Left forelimb (tissue), 1 donor: ENCODE results near the gene CPN2.

ENCODE experiments used
- DNase-seq: peaks from one replicate; pipeline ENCODE4 v3.0.0-alpha.2; 2018; ENCODE audit warnings: low spot score

The CPN2 gene

DNA sequence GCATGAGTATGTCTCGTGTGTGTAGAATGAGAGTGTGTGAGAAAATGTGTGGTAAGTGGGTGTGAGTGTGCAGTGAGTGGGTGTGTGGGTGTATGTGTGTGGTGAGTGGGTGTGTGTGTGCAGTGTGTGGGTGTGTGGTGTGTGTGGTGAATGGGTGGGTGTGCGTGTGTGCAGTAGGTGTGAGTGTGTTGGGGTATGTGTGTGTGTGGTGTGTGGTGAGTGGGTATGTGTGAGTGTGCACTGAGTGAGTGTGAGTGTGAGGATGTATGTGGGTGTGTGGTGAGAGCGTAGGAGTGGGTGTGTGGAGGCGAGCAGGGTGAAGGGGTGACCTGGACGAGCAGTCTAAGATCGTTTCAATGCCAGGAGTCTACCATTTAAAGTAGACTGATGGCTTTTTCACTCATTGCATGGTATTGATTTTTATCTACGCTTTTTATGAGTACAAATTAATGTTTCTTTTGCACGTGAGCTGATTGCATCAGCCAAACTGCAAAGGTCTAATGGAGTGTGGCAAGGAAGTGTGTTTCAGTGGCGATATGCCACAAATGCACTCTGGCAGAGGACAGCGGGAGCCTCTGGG is 1.6 kb upstream of the CPN2 start:
- DNase-seq = no peak

DNA sequence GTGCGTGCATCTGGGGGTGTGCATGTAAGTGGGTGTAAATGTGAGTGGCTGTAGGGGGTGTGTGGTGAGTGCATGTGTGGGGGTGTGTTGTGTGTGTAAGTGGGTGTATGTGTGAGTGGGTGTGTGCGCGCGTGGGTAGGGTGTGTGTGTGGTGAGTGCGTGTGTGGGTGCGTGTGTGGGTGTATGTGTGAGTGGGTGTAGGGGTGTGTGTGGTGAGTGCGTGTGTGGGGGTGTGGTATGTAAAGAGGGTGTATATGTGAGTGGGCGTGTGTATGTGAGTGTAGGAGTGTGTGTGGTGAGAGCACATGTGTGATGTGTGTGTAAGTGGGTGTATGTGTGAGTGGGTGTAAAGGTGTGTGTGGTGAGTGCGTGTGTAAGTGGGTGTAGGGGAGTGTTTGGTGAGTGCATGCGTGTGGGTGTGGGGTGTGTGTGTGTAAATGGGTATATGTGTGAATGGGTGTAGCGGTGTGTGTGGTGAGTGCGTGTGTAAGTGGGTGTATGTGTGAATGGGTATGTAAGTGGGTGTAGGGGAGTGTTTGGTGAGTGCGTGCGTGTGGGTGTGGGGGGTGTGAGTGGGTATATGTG is 916 bp upstream of the CPN2 start:
- DNase-seq = no peak

DNA sequence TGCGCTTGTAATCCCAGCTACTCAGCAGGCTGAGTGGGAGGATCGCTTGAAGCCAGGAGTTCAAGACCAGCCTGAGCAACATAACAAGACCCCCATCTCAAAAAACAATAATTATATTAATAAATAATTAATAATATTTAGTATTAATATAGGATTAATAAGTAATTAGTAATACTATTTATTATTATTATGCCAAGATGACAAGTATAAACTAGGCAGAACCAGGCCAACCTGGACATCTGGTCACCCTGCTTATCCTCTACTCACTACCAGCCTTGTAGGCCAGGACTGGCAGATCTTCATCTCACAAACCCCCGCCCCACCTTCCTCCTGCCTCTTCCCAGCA is 429 bp downstream of the CPN2 start:
- no peak for DNase-seq

DNA sequence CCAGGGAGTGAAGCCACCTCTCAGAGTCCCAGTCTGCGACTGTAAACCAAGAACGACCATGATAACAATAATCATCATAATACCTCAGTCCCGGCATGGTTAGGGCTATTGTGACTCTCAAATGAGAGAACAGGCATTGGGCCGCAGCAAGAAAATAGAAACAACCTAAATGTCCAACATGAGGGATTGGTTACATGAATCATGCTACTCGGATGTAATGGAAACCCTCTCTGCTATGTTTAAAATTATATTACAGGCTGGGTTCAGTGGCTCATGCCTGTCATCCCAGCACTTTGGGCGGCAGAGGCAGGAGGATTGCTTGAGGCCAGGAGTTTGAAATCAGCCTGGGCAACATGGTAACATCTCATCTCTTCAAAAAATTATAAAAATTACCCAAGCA is 2.8 kb downstream of the CPN2 start:
- DNase-seq = no peak

DNA sequence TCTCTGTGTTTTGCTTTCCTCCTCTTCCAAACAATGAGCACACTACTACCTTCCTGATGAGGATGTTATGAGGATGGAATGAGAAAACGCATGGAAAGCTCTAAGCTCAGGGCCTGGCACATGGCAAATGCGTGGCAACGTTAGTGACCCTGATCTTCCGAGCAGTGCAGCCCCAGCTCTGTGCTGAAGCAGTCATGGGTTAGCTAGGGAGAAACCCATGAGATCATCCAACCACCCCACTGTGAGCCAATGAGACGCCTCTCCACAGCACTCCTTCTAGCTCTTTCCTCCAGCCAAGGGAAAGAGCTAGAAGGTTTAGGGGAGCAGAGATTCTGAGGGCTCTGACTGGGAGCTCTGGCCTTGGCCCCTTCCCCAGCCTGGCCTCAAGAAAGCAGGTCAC is 4.5 kb downstream of the CPN2 start:
- DNase-seq = no peak

DNA sequence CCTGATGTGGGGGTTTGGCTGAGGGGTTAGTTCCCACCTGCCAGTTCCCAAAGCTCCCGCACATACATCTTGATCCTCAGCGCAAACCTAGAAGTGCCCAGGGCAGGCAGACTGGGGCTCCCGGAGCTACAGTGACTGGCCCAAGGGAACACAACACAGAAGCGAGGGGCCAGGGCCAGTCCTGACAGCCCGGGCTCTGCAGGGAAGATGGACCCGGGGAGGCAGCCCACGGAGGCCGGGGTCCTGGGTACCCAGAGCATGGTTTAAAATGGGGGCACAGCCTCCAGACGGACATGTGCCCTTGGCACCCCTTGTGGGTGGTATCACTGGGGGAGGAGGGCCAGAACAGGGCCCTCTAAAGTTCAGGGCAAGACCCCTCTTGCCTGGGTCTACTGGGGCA is 5.1 kb downstream of the CPN2 start:
- DNase-seq = no peak

DNA sequence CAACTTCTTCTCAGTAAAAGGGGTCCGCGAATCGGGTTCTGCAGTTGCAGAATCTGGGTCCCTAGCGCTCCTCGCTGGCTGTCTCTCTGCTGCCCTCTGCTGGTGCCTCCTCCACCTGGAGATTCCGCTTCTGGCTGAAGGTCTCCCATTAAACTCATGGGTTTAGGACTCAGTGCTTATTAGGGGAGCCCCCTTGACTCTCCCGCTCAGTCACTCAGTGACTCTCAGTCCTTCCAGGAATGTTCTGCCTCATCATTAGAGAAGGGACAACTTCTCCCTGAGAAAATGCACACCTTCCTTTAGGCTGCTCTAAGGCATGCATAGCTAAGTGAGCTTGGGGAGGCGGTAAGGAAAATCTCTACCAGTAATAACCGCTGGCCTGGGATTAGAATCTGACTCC is 7.1 kb downstream of the CPN2 start:
- no peak for DNase-seq

DNA sequence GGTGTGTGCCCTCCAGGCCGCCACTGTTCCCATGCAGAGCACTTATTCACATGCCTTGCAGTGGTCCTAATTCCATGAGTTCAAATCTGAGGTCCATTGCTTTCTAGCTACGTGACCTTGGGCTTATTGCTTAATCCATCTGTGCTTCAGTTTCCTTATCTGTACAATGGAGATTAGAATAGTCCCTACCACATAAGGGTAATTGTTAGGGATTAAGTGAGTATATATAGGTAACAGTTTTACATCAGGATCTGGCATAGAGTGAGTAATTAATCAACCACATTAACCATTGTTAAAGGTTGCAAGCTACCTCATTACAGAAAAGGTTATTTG is 7.6 kb downstream of the CPN2 start:
- DNase-seq = no peak

DNA sequence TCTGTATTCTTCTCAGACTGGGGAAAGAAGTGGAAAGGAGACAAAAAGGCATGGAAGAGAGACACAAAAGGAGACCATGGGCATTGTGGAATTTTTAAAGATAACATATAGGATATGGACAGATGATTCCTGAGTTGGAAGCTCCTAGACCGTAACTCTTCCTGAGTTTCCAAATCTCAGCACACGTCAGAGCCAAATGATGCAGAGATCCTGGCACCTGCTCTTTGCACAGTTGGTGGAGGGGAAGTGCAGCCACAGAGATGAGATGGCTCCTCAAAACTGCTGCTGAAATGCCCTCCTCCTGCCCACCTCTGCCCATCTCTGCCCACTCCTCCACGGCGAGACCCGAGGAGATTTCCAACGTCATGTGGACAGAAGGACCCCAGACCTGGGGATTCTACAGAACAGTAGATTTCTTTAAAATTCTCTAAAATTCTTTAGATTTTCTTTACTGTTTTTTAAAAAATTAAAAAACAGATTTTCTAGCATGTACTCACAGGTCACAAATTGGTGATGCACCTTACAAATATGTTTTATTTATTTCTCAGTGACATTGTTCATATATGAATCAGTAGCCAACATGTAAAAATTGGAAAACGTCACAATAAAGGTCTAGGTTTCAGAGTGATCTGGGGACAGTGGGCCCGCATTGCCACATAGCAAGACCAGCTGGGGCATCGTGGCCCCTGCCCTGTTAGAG is 8.1 kb downstream of the CPN2 start:
- DNase-seq = no peak

DNA sequence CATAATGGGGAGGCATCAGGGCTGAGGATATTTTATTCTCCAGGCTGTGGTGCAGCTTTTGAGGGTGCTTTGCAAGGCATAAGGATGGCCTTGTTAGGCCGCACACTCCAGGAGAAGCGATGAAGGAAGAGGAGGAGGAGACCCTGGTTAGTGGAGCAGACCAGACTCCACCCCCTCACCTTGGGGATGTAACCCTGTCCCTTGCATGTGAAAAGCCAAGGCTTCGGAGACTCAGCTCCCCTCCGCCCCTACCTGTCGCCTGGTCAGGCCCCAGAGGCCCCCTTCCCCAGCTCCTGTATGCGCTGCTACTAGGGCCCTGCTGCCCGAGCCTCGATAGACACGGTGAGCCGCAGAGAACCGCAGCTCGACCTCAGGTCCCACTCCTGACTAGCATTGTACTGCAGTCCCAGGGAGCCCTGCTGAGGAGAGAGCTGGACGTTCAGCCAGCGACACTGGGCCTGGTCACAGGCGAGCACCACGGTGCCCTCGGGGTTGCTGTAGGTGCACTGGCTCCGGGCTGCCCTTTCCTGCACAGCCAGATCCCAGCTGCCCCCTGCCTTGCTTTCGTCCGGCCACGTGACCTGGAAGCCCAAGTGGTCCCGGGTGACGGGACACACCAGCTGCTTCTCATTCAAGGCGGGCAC is 10.2 kb downstream of the CPN2 start:
- no peak for DNase-seq

DNA sequence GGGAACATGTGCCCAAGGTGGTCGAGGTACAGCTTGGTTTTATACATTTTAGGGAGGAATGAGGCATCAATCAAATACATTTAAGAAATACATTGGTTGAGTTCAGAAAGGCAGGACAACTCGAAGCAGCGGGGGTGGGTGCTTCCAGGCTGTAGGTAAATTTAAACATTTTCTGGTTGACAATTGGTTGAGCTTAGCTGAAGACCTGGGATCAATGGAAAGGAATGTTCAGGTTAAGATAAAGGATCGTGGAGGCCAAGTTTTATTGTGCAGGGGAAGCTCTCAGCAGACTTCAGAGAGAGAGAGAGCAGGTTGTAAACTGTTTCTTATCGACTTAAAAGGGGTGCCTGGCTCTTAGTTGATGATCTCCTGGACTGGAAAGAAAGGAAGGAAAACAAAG is 11.3 kb downstream of the CPN2 start:
- DNase-seq = no peak

DNA sequence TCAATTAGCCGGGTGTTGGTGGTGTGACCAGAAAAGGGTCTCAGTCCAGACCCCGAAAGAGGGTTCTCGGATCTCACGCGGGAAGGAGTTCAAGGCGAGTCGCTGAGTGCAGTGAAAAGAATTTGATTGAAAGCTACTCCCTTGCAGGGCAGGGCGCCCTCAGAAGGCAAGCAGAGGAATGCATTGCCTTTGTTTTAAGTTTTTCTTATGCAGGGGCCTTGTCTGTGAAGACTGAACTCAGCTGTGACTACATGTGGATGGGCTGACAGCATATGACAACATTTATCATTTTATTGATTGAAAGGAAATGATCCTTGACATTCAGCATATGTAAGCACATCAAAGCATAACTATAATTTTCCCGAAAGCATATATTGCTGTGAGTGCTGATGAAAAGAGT is 11.8 kb downstream of the CPN2 start:
- DNase-seq = no peak

DNA sequence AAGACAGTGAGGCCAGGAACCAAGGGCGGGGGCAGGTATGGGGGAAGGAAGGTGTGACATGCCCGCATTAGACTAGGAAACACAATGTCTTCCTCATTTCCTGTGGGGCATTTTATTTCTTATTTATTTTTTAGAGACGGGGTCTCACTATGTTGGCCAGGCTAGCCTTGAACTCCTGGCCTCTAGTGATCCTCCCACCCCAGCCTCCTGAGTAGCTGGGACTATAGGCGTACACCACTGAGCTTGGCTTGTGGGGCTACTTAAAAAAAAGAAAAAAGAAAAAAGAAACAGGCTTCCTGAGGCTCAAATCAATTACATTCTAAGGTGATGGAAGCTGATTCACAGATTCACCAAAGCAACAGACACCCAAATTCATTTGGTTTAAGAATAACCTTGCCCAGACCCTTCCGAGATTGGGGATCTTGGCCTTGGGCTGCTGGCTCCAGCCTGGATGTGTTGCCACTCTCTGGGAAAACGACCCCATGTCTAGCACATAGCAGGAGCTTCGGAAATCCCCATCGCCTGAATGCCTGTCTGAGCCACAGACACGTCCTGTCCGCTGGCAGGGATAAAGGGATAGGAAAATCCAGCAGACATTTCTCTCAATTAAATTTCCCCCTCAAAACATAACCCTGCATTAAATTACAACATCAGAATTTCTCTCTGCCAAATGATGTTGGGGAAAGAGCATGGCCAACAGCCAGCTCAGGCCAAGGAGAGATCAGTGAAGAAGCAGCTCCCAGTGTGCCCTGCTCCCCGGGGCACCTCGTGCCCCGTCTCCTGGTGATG is 13.0 kb downstream of the CPN2 start:
- no peak for DNase-seq

DNA sequence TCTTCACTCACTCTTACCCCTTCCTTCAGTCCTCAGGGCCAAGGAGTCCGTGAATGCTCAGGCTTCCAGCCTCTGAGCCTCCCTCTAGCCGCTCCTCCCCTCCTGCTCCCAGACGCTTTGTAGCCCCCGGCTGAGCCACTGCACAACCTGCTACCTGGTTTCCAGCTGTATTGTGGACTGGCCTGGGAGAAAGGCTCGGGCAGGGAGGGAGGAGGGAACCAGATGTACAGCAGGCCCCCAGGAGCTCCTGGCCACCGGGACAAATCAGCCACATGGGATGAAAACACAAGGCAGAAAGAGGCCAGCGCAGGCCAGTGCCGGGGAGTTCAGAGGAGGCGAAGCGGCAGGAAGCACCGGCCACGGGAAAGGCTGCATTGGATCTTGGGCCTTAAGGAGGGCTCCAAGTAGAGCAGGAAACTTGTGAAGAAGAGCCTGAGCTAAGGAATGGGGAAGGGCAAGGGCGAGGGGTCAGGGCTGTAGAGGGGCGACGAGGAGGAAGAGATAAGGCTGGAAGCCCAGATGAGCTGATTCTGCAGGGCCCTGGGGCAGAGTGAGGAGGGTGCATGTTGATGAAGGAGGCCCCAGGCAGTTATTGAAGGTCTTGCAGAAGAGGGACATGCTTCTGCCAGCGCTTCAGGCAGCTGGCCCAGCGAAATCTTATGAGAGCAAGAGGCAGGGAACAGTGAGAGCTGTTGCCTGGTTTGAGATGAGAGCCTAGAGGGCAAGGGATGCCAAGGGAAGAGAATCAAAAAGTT is 14.3 kb downstream of the CPN2 start:
- DNase-seq = no peak

DNA sequence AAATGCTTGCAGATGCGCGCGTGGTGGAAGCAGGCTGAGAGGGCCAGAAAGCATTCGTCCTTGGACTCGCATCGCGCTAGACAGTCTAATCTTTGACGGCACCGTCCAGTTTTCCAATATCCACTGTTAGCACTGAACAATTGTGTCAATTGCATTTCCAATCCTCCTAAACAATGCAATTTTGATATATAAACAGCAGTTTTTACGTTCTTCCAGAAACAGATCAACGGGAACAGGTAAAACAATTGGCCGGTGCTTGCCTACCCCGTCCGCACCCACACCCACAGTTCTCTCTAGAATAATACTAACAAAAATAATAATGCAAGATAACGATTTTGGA is 17.2 kb downstream of the CPN2 start:
- DNase-seq = no peak

DNA sequence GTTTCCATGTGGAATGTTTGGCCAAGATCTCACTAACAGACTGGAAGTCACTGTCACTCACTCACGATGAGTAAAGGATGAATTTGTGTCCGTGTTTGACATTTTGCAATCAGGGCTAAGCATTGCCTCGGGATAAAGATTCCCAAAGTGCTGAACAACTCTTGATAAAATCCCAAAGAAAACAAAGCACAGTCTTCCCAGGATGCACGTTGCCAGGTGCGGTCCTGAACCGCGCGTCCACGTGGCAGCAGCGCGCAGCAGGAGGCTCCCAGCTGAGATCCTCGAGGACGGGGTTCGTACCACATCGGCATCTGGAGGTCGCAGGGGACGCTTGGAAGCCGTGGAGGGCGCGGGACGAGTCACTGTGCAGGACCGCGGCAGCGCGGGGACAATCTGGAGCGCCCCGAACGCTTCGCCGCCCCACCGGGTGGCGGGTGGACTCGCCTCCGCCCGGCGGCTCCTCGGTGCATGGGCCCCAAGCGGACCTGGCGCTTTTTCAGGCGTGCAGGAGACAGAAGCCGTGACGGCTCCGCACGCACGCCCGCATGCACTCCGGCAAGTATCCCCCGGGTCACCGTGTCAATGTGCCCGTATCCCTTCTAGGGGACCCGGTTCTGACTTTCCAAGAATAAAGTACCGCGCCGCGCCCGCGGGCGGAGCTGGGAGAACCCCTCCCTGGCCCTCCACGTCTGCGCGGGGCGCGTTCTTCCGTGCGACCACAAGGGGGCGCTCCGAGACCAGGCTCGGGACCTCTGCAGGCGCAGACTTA is 17.7 kb downstream of the CPN2 start:
- peak; percentile 94 for DNase-seq

DNA sequence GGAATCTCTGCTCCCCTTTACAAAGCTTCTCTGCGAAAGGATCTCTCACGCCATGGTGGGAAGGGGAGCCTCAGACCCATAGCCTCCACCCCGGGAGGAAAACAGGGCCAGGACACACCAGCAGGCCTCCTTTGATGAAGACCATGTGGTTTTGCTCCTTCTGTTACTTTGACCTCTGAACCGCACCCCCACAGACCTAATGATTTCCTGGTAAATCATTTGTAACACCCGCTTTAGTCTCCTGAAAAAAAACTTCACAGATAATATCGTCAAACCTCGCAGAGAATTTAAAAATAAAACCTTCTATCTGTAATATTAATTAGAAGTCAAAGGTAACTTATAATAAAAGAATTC is 18.3 kb downstream of the CPN2 start:
- no peak for DNase-seq

DNA sequence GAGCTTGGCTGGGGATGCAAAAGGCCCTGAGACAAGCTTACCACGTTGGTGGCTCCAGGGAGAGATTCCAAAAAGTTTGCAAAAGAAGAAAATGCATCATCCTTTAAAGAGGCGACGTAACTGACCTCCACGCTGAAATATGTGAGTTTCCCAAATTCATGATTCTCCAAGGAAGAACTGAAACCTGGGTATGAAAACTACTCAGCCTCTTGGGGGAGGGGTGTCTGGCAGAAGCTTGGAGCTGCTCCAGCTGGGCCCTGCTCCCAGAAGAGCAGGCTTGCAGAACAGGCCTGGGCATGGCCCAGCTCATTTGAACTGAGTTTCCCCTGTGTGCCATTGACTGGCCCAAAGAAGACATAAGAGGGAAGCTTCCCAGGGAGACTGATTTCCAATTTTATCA is 20.5 kb downstream of the CPN2 start:
- no peak for DNase-seq

DNA sequence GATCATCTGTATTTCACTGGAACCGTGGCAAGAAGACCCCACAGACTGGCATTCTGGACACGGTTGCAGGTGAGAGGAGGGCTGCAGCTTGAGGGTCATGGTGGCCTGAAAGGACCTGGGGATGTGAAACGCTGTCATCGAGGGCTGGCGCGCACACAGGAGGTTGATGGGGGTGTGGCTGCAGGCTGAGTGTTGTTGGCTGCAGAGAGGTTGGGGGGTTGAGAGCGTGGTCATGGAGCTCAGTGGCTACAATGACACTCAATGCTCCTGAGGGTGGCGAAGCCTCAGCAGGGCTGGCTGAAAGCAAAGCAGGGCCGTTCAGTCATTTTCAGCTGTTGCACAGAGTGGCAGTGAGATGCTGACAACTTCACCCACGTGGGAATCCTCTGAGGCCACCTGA is 21.0 kb downstream of the CPN2 start:
- no peak for DNase-seq

DNA sequence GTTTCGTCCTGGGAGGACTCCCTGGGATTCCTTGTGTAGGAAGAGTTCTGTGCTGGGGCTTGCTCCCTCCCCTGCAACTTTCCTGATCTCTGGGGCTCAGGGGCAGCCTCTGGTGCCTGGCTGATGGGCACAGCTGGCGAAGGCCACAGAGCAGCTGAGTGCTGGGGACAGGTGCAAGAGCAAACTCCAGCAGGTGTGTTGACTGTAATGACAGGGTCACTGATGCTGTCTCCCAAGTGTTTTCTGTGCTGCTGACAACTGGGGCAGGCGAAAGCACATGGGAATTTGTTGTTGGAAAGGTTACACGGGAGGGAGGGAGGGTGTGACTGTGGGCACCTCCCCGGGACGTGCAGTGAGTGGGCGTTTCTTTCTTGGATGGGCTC is 21.6 kb downstream of the CPN2 start:
- DNase-seq = no peak

DNA sequence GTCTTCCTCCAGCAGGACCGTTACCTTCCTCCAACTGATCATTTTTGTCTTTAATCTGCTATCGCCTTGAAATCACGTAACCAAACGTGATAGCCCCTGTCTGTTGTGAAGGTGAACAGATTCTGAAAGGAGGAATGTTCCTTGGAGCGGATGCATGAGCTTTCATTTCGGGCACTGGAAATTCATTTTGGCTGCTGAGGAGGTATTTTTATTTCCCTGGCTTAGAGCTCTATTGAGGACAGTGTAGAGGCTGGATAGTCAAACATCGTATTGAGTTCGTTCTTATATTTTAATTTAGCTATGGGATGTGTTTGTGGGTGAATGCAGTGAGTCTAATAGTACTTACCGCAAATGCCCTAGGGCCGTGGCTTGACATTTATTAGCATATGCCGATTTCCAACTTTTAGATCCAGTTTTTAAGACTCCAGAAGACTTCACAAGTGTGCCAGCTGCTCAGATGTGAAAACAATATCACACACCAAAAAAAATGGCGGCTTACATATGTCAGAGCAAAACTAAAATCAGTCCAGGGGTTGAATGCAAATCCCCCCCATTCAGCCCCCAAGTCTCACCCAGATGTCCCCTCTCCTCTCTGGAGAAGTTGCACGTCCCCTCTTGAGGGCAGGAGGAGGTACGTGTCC is 22.1 kb downstream of the CPN2 start:
- no peak for DNase-seq
